ENCODE results near the gene THSD7A.

The THSD7A gene

DNA sequence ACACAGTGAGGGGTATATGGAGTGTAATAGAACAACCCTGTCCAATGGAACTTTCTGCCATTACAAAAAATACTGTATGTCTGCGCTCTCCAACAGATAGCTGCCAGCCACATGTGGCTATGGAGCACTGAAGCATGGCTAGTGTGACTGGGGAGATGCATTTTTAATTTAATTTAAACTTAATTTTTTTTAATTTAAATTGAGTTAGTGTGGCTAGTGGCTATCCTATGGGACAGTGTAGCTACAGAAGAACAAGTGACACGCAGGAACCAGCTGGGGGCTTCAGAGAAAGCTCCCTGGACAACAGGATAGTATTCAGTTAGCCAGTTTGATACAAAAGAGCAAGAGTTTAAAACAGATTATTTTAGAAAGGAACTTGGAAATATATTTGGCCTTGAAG lies 408.0 kb downstream of the THSD7A start:
- no peak for DNase-seq (ENCODE audit: low read depth in 1 of 2, low spot score in 1 of 2)

DNA sequence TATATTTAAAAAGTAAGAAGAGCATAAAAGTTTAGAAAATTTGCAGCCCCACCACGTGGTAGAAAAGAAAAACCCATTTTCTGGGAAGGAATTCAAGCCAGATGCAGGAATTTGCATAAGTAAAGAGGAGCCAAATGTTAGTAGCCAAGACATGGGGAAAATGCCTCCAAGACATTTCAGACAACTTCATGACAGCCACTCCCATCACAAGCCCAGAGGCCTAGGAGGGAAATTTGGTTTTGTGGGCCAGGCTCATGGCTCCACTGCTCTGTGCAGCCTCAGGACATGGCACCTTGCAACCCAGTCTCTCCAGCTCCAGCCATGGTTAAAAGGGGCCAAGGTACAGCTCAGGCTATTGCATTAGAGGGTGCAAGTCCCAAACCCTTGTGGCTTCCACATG lies 411.9 kb downstream of the THSD7A start:
- DNase-seq (ENCODE audit: low read depth in 1 of 2, low spot score in 1 of 2): no peak

DNA sequence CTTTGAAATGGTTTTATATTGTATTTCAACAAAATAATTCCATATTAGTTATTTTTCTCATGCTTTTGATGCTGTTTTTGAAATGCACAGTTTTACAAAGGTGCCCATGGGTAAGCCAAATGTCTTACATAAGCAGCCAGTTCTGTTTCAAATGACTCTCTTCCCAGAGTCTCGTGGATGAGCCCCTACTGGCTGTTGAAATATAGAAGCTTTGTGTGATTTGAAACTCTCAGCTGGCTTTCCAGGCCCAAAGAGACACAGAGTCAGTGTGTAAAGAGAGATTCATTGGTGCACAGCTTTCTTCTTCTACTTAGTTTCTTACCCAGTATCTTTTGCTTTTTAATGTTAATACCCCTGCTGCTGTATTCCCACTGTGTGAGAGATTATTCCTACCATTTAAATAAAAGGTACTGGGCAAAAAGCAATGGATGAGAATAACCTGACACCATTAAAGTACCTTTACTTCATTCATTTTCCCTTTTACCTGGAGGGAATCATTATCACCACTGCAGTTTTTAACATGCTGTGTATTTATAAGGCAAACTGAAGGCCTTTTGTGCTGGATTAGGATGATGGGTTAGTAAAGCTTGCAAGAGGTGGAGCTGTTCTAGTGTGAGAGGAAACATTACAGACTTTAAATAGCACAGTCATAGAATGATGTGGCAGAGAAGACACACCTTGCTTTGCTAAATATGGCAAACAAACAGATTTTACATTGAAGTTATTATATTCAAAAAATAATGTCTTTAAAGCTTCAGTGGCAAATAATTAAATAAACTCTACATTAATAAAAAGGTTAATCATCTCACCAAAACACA lies 415.1 kb downstream of the THSD7A start:
- no peak for DNase-seq (ENCODE audit: low read depth in 1 of 2, low spot score in 1 of 2)

DNA sequence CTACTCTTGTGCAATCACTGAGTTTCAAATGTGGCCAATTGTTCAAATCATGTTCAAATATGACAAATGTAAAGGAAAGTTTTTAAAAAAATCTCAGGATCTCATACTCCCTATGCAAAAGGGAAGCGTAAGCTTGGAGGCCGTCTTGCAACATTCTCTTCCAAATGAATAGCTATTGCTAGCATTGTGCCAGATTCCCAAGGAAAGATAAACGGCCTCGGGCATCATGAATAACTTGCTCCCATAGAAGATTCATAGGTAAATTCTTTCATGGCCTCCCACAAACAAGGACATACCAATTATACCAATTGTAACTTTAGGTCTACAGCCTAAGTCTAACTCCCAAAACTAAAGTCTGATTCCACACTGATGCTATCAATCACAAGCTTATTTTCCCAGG lies 416.9 kb downstream of the THSD7A start:
- no peak for DNase-seq (ENCODE audit: low read depth in 1 of 2, low spot score in 1 of 2)

DNA sequence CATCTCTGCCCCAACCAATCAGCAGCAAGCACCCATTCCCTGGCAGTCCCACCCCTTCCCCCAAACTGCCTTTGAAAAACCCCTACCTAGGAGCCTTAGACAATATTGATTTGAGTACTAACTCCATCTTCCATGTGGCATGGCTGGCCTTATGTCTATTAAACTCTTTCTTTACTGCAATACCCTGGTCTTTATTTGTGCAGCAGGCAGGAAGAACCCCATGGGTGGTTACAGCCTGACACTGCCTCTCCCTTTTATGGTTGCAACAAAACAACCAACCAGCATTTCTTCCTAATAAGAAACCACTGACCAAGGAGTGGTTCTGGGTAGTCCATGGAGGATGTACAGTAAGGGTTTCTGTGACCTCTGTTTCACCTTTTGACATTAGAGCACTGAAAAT lies 418.1 kb downstream of the THSD7A start:
- DNase-seq (ENCODE audit: low read depth in 1 of 2, low spot score in 1 of 2): no peak

DNA sequence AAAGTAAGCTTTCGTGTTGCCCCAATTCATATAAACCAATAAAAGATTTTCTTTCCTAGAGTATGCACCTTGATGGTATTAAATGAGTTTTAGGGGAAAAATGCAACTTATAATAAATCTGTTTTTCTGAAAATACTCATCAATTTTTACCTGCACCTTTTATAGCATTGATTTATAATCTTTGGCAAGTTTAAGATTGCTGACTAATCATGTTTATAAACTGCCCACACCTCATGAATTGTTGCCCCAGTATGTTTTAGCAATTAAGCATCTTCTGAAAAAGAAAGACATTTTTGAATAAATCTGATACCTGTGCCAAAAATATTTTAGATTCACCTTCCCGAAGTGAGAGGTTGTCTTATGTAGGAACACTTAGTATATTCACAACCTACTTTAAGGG lies 420.0 kb downstream of the THSD7A start:
- no peak for DNase-seq (ENCODE audit: low read depth in 1 of 2, low spot score in 1 of 2)

DNA sequence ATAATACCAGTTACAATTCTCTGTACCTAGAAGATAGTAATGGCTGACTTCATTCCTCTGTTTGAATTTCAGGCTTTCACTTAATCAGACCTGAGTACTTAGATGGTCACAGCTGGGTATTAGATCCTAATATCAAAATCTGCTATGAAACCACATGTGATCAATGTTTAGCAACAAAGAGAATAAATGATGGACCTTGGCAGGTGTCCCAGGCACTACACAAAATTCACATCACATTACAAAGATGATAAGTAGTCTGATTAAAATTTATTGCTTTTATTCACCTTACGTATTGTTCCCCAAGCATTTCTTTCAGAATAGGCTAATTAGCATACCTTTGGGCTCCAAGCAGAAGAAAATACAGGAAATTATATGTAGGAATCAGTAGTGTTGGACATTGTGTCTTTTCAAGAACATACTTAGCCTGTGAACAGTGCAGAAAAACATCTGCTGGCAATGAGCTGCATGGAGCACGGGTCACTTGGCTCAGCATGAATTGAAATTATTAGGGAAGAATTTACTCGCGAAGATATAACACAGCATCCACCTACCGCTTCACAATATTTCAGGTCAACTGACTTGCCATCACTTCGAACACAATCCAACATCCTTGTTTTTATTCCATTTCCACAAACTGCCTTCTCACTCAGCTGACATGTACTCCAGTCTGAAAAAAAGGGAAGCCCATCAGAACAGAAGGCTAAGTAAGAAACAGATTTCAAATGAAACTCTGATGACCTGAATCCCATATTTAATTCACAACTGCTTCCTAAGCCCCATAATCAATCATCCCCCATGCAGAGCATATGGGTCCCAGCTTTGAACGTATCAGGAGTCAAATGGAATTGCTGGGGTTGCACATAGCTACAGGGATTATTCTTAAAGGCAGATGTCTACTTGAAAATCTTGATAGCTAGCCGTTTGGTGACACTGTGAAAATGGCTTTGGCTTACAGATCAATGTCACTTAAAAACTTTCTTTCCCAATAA lies 421.0 kb downstream of the THSD7A start:
- DNase-seq (ENCODE audit: low read depth in 1 of 2, low spot score in 1 of 2): no peak

DNA sequence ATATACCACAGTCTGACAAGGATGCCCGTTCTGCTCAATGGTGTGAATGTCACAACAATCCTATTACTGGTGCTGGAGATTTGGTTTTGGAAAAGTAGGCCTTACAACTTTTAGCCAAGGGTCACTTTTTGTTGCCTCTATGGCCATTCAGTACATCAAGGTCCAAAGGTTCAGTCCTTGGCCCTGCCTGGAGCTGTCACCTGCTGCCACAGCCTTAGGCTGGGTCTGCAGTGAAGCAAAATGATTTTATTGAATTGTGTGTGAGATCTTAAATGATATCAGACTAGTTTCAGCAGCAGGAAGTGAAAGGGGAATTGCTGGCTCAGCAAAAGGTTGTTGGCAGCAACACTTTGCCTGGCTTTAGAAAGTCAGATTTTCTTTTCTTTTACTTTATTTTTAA lies 427.6 kb downstream of the THSD7A start:
- no peak for DNase-seq (ENCODE audit: low read depth in 1 of 2, low spot score in 1 of 2)

DNA sequence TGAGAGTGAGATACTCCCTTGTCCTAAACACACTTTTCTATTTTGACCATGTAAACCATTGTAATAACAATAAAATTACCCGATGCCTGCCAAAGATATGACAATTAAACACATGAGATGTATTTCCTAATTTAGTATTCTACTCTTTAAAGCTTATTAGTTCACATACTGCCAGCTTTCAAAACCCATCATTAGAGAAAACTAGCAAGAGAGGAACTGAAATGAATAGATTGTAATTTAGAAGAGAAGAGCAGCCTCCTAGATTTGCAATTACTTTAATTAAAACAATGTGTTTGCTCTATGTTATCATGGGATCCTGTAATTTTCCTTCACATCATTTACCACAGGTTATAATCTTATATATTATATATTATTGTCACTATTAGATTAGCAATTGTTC lies 428.2 kb downstream of the THSD7A start:
- DNase-seq (ENCODE audit: low read depth in 1 of 2, low spot score in 1 of 2): no peak

DNA sequence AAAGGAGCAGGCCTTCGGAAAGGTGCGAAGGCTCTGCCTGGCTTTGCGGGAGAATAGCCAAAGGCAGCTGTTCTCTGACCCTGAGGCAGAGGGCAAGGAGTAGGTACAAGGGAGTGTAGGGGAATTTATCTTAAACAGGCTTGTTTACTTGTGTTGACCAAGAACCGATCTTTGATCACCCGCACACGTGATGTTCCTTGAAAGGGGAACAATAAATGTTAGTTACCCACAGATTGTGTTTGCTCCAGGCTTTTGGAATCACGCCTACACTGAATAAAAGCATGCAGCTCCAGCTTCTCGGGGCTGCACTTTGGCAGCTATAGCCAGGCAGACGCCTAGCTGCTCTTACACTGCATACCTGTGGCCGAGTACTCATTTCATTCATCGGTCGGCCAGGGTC lies 437.6 kb downstream of the THSD7A start:
- DNase-seq (ENCODE audit: low read depth in 1 of 2, low spot score in 1 of 2): no peak

DNA sequence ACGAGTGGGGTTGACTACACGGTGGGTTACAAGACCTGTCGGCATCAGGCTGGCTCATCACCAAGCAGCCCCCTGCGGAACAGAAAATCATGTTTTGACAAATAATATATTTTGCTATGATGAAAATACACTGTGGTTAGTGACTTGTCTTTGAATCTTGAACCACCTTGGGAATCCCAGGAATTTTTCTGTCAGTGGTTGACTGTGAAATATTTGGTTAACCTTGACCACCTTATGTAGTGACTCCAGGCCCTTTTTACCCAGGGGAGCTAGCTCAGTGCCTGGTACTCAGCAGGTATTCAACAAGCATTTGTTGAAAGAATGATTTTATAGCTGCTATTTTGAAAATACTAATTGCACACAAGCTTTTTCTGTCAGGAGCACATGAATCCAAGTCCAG lies 452.4 kb downstream of the THSD7A start:
- DNase-seq (ENCODE audit: low read depth in 1 of 2, low spot score in 1 of 2): no peak

DNA sequence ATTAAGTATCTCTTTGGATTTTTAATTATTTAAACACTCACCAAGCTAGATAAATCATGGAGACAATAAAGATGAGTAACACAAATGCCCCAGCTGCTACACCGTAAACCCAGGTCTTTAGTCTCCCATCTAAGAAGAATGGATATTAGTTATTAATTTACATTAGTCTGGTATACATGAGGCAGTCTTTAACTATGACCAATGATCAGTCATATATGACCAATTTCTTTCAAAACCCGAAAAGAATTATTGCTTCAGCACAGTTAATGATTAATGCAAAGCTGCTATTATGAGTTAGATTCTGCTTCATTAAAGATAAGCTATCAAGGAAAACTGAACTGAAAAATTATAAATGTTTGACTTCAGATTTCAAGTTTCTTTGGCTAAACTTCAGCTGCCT lies 455.5 kb downstream of the THSD7A start:
- no peak for DNase-seq (ENCODE audit: low read depth in 1 of 2, low spot score in 1 of 2)

DNA sequence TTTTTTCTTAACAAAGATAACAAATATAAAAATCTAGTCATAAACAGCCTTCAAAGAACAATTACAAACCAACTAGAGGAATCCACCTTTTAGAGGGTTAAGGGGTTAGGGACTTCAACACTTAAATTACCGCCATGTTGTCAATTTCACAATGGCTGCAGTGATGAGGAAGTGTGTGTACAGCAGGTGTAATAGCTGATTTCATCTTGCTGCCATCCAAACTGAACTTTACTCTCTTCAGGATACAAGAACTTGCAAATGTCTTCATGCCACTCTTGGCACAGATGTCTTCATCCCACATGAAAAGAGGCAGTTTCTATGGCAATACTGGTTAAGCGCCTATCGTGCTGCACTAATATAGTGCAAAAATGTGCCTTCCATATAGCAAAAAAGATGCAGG lies 457.4 kb downstream of the THSD7A start:
- DNase-seq (ENCODE audit: low read depth in 1 of 2, low spot score in 1 of 2): no peak

DNA sequence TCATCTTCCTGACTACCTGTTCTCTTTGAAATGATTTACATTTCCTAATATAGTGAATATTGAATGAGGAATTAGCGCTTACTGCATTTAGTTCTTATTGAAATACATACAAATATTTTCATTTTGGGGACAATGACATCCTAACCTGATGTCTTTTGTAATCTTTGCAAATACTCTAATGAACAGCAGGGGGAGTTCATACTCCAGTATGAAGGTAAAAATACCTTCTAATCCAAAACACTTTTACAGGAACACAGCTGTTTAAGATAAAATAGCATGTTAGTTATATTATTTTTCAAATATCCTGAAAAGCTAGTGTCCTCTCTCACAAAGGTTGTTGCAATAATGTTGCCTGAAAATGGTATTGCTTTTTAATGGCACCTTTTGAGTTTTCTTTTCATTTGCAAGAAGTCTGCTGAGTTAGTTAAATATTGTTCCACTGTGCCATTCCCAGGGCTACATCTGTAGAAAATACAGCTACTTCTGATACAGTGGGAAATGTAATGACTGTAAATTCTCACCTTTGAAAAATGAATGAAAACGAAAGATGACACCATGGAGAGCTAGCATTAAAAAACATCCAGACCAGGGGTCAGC lies 458.4 kb downstream of the THSD7A start:
- no peak for DNase-seq (ENCODE audit: low read depth in 1 of 2, low spot score in 1 of 2)

DNA sequence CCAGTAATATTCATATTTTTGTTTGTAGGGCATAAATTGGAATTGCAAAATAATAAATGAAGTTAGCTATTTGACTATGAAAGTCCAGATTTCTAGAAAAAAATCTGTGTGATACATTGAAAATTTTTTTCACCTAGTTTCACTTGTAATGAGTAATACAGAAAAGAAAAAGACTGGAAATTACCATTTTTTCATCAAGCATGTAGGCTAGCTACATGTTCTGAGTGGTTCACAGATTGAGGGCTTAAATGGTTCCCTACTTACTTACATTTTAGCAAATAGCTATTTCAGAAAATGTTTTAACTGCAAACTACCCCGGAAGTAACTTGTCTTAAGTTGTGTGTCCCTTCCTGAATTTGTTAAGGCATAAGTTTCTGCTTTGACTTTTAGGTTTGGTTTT lies 462.3 kb downstream of the THSD7A start:
- no peak for DNase-seq (ENCODE audit: low read depth in 1 of 2, low spot score in 1 of 2)

DNA sequence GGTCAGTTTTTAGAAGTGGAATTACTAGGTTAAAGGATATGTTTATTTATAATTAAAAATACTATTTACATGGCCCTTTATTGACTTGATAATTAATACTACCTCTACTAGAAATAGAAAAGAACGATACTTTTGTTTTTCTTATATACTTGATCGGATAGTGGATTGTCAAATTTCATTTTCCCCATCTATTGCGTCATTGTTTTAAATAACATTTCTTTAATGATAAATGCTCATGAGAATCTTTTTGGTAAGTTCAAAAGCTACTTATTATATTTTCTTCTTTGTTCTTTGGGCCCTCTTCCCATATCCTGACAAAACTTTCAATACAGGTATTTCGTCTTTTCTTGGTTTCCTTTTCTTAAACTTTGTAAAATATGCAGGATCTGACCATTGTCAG lies 465.9 kb downstream of the THSD7A start:
- no peak for DNase-seq (ENCODE audit: low read depth in 1 of 2, low spot score in 1 of 2)

DNA sequence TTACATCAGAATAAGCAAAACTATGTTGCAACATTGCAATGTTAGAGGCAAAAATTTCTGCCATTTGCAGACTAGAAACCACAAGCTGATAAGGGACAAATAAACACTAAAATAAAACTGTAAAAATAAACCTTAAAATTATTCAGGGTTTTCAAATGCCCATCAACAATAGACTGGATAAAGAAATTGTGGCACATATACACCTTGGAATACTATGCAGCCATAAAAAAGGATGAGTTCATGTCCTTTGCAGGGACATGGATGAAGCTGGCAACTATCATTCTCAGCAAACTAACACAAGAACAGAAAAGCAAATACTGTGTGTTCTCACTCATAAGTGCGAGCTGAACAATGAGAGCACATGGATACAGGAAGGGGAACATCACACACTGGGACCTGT lies 473.4 kb downstream of the THSD7A start:
- no peak for DNase-seq (ENCODE audit: low read depth in 1 of 2, low spot score in 1 of 2)

DNA sequence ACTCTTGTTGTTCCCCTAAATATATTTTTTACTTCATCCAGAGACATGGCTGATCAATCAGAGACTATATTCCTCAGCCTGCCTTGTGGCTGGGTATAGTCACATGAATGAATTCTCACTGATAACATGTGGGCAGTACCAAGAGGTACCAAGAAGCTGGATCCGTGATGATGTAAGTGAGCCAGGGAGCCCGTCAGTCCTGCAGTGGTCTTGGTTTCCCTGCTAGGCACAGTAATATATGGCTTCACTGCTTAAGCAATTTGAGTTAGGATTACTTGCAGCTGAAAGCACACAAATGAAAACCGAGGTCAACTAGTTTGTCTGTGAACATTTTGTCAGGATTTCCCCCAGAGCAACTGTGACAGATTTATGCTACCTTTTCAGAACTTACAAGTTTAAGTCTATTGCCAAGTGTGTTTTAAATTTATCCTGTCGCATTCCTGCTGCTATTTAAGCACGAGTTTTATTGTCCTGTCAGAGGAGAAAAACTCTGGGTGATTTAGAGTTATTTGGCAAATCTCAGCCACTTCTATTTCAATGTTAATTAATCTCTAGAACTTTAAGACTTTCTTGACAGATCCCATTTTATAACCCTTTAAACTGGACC lies 476.5 kb downstream of the THSD7A start:
- no peak for DNase-seq (ENCODE audit: low read depth in 1 of 2, low spot score in 1 of 2)

DNA sequence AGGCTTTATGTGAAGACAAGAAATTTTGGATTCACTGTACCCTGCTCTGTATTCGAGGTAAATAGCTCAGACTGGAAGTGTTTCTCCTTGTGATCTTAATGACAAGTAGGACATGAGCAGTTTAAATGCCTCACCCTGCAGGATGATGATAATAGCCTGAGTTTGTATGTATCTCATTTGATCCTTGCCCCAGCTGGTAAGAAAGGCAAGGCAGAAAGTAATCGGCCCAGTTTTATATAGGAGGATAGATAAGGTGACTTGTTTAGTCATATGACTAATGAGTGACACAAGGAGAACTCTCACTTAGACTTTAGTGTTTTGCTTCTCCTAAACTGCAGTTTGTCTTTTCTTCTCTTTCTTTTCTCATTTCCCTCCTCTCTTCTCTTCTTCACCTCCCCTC lies 485.7 kb downstream of the THSD7A start:
- DNase-seq (ENCODE audit: low read depth in 1 of 2, low spot score in 1 of 2): no peak

DNA sequence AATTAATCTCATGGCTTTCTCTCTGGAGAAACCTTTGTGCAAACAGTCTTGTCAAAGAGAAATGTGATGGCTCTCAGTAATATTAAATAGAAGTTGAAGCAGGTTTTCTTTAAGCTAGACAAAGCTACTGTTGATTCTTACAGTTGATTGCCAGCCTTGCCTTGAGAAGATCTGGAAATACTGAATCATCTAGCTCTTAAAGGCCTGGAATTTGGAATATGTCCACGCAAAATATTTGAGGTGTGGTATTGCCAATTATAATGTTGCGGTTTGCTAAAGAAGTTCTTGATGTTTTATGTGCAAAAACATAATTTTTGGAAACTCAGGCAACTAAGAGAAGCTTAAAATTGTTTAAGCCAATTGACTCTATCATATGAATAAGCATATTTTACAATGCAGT lies 486.4 kb downstream of the THSD7A start:
- DNase-seq (ENCODE audit: low read depth in 1 of 2, low spot score in 1 of 2): no peak

DNA sequence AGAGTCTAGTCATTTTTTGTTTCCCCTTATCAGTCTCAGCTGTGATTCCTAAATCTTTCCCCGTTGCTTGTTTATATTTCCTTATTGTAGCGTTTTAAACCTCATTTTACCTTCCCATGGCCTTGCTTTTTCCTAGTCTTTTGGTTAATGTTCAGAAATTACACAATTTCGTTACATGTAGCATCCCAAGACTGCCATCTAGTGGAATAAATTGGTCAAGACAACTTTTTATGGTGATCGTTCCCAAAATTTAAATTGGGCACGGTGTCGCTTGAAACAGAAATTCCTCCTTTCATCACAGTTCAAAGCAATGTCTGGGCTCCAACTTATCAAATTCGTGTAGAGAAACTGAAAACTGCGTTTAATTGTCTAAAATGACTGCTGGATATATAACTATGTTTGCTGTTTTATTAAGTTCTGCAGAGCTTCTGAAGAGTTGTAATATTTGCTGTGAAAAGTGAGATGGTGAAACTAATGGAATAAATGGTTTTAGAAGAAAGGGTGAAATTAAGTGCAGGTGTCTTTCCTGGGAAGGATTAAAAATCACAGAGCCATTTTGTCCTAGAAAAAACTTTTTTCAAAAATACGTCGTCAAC lies 488.1 kb downstream of the THSD7A start:
- no peak for DNase-seq (ENCODE audit: low read depth in 1 of 2, low spot score in 1 of 2)
